ENCODE results near the gene PARVG.

The PARVG gene

GRCh38 chr22:44200855-44201550 is 20.3 kb downstream of the PARVG start:
- in situ Hi-C loops (cut with MboI; ENCODE audit: low sequenced_read_pairs, unreplicated experiment) = no loop called here
- TF ChIP-seq CTCF (IDR thresholded peaks at IDR 0.05; ENCODE audit: borderline replicate concordance, control extremely low read depth, extremely low read depth, insufficient read depth, missing control alignments) = no peak
- DNase-seq (ENCODE audit: low spot score) = no peak

- in situ Hi-C loops (cut with MboI; ENCODE audit: low sequenced_read_pairs, unreplicated experiment) = no loop called here
- TF ChIP-seq CTCF (IDR thresholded peaks at IDR 0.05; ENCODE audit: borderline replicate concordance, control extremely low read depth, extremely low read depth, insufficient read depth, missing control alignments) = no peak
- DNase-seq (ENCODE audit: low spot score) = no peak
Measured at GRCh38 chr22:44201665-44202064, 20.9 kb downstream of the PARVG start.

GRCh38 chr22:44202261-44202789 is 21.6 kb downstream of the PARVG start:
- in situ Hi-C loops (cut with MboI; ENCODE audit: low sequenced_read_pairs, unreplicated experiment) = no loop called here
- no peak for DNase-seq (ENCODE audit: low spot score)

GRCh38 chr22:44203203-44203602 is 22.5 kb downstream of the PARVG start:
- TF ChIP-seq CTCF (IDR thresholded peaks at IDR 0.05; ENCODE audit: borderline replicate concordance, control extremely low read depth, extremely low read depth, insufficient read depth, missing control alignments) = no peak
- in situ Hi-C loops (cut with MboI; ENCODE audit: low sequenced_read_pairs, unreplicated experiment) = no loop called here
- DNase-seq (ENCODE audit: low spot score) = no peak

More at GRCh38 chr22:44202261-44202789, 21.6 kb downstream of the PARVG start:
- TF ChIP-seq CTCF (IDR thresholded peaks at IDR 0.05; ENCODE audit: borderline replicate concordance, control extremely low read depth, extremely low read depth, insufficient read depth, missing control alignments) = no peak

GRCh38 chr22:44204739-44205515 is 24.2 kb downstream of the PARVG start:
- TF ChIP-seq CTCF (IDR thresholded peaks at IDR 0.05; ENCODE audit: borderline replicate concordance, control extremely low read depth, extremely low read depth, insufficient read depth, missing control alignments) = no peak
- in situ Hi-C loops (cut with MboI; ENCODE audit: low sequenced_read_pairs, unreplicated experiment) = no loop called here
- no peak for DNase-seq (ENCODE audit: low spot score)

GRCh38 chr22:44205516-44206329 is 25.0 kb downstream of the PARVG start:
- DNase-seq (ENCODE audit: low spot score) = no peak
- no peak for TF ChIP-seq CTCF (IDR thresholded peaks at IDR 0.05; ENCODE audit: borderline replicate concordance, control extremely low read depth, extremely low read depth, insufficient read depth, missing control alignments)
- in situ Hi-C loops (cut with MboI; ENCODE audit: low sequenced_read_pairs, unreplicated experiment) = no loop called here
